Stomach smooth muscle (tissue), 2 donors: ENCODE data around the gene CDH4.

Experiments
- H3K27ac ChIP-seq: one replicate; pipeline ENCODE4 v1.7.0; 2013; ENCODE audit warnings: mild to moderate bottlenecking, low read length, inconsistent platforms
- H3K27me3 ChIP-seq, 2 donors: one replicate each; pipeline ENCODE4 v1.7.0; 2013; ENCODE audit warnings: low read length in 2 of 2; ENCODE audit not compliant: insufficient read depth in 2 of 2, control insufficient read depth in 1 of 2
- H3K36me3 ChIP-seq, 2 donors: one replicate each; pipeline ENCODE4 v1.7.0; 2013; ENCODE audit warnings: low read length in 2 of 2; ENCODE audit not compliant: control insufficient read depth in 2 of 2, insufficient read depth in 2 of 2
- H3K4me1 ChIP-seq: one replicate; pipeline ENCODE4 v1.7.0; 2013; ENCODE audit warnings: low read length; ENCODE audit not compliant: control insufficient read depth, insufficient read depth
- H3K4me3 ChIP-seq, 2 donors: one replicate each; pipeline ENCODE4 v1.7.0; 2013; ENCODE audit warnings: low read length in 2 of 2
- H3K9ac ChIP-seq, 2 donors: one replicate each; pipeline ENCODE4 v1.7.0; 2013; ENCODE audit warnings: low read length in 2 of 2, mild to moderate bottlenecking in 1 of 2
- H3K9me3 ChIP-seq, 2 donors: one replicate each; pipeline ENCODE4 v1.7.0; 2013; ENCODE audit warnings: low read length in 2 of 2; ENCODE audit not compliant: control insufficient read depth in 2 of 2
- donor health status: healthy.
- donor health status: Pancreatic carcinoma.

The CDH4 gene

GRCh38 chr20:61891476-61891875 is 639.4 kb downstream of the CDH4 start:
- Histone ChIP-seq H3K4me1 (no peaks in the 10 kb centered on the region), H3K27ac (no peak overlapping the region), H3K9ac (no peak overlapping the region), H3K4me3 (no peak overlapping the region), H3K36me3 (no peaks in the 10 kb centered on the region), H3K27me3 (peaks cover 6 to 9% of the 10 kb centered on the region in 2 donors), H3K9me3 (no peaks in the 10 kb centered on the region)

DNA sequence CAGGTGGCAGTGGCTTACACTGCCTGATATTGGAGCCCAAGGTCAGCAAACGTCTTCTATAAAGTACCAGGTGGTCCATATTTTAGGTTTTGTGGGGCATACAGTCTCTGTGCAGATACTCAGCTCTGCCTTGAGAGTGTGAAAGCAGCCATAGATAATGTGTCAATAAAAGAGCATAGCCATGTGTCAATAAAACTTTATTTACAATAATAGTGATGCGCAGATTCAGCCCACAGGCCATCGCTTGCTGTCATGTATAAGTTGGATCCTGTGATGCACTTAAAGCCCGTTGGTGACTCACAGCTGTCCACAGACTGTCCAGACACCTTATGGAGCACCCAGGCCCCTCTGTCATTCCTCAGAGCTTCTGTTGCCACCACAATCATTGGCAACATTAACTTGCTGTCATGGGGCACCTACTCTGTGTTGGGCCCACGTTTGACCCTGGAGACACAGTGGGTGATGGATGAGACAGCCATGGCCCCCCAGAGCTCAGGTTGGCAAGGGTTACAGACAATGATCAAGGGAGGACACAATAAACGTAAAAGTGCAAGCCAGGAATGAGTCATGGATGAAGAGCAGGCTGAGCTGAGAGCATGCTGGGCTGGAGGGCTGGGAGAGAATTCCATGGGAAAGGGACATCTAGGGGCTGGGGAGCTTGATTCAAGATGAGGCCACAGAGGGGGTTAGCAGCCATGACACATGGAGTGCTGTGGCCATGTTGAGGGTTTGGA is 640.0 kb downstream of the CDH4 start:
- Histone ChIP-seq H3K36me3 (no peaks in the 10 kb centered on the region), H3K9ac (no peak overlapping the region), H3K4me3 (no peak overlapping the region), H3K27ac (no peak overlapping the region), H3K4me1 (no peaks in the 10 kb centered on the region), H3K27me3 (peaks cover 6 to 9% of the 10 kb centered on the region in 2 donors), H3K9me3 (no peaks in the 10 kb centered on the region)

DNA sequence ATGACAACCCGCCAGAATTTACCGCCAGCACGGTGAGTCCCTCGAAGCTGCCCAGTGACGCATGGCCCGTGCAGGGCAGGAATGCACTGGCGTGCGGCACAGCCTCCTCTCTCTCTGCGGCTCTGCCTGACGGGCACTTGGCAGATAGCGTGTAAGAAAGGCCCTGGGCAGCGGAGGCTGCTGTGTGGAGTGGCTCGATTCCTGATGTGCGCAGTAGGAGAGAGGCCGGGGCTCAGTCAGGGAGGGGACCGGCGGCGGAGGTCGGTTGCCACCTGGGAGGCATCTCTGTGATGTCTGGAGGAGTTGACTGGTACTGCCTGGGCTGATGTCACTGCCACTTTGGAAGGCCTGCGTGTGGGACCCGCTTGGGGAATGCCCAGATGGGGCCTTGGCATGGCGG is 643.0 kb downstream of the CDH4 start:
- no peaks in the 10 kb centered on the region for H3K4me1 ChIP-seq
- no peak overlapping the region for H3K4me3 ChIP-seq
- H3K9me3 ChIP-seq = no peaks in the 10 kb centered on the region
- H3K27ac ChIP-seq = no peak overlapping the region
- no peak overlapping the region for H3K9ac ChIP-seq
- peaks cover 0 to 8% of the 10 kb centered on the region in 2 donors for H3K27me3 ChIP-seq
- H3K36me3 ChIP-seq = no peaks in the 10 kb centered on the region

- H3K9me3 ChIP-seq = no peaks in the 10 kb centered on the region
- H3K4me3 ChIP-seq = no peak overlapping the region
- H3K27ac ChIP-seq = no peak overlapping the region
- no peaks in the 10 kb centered on the region for H3K36me3 ChIP-seq
- H3K27me3 ChIP-seq = peaks cover 0 to 8% of the 10 kb centered on the region in 2 donors
- H3K9ac ChIP-seq = no peak overlapping the region
- H3K4me1 ChIP-seq = no peaks in the 10 kb centered on the region
Measured at GRCh38 chr20:61895686-61896057, 643.6 kb downstream of the CDH4 start.

- no peak overlapping the region for H3K27ac ChIP-seq
- peaks cover 0 to 8% of the 10 kb centered on the region in 2 donors for H3K27me3 ChIP-seq
- no peaks in the 10 kb centered on the region for H3K9me3 ChIP-seq
- no peak overlapping the region for H3K9ac ChIP-seq
- no peaks in the 10 kb centered on the region for H3K36me3 ChIP-seq
- no peak overlapping the region for H3K4me3 ChIP-seq
- no peaks in the 10 kb centered on the region for H3K4me1 ChIP-seq
Measured at GRCh38 chr20:61896058-61896961, 644.2 kb downstream of the CDH4 start.

GRCh38 chr20:61897401-61898295 is 645.6 kb downstream of the CDH4 start:
- H3K4me3 ChIP-seq = no peak overlapping the region
- no peaks in the 10 kb centered on the region for H3K4me1 ChIP-seq
- H3K36me3 ChIP-seq = no peaks in the 10 kb centered on the region
- peaks cover 2 to 5% of the 10 kb centered on the region in 2 donors for H3K27me3 ChIP-seq
- no peak overlapping the region for H3K27ac ChIP-seq
- H3K9me3 ChIP-seq = no peaks in the 10 kb centered on the region
- H3K9ac ChIP-seq = no peak overlapping the region

DNA sequence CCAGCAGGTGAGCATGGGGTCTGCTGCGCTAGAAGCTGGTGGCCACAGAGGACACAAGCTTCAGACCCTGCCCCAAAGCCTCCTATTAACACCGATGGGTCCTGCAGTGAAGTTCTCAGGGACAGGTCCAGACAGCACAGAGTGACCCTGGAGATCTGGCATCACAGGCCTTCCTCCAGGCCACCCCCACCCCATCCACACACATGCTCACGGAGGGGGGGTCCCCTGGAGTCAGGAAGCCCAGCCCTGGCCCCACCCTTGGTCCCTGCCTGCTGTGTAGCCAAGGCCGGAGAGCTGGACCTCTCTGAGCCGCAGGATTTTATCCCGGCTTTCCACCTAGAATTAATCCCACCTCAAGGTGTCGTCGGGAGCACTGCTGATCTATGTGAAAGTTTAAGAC is 646.3 kb downstream of the CDH4 start:
- H3K9me3 ChIP-seq = no peaks in the 10 kb centered on the region
- H3K4me1 ChIP-seq = no peaks in the 10 kb centered on the region
- H3K27ac ChIP-seq = no peak overlapping the region
- no peaks in the 10 kb centered on the region for H3K36me3 ChIP-seq
- H3K27me3 ChIP-seq = peaks cover 2 to 5% of the 10 kb centered on the region in 2 donors
- H3K9ac ChIP-seq = no peak overlapping the region
- H3K4me3 ChIP-seq = no peak overlapping the region

DNA sequence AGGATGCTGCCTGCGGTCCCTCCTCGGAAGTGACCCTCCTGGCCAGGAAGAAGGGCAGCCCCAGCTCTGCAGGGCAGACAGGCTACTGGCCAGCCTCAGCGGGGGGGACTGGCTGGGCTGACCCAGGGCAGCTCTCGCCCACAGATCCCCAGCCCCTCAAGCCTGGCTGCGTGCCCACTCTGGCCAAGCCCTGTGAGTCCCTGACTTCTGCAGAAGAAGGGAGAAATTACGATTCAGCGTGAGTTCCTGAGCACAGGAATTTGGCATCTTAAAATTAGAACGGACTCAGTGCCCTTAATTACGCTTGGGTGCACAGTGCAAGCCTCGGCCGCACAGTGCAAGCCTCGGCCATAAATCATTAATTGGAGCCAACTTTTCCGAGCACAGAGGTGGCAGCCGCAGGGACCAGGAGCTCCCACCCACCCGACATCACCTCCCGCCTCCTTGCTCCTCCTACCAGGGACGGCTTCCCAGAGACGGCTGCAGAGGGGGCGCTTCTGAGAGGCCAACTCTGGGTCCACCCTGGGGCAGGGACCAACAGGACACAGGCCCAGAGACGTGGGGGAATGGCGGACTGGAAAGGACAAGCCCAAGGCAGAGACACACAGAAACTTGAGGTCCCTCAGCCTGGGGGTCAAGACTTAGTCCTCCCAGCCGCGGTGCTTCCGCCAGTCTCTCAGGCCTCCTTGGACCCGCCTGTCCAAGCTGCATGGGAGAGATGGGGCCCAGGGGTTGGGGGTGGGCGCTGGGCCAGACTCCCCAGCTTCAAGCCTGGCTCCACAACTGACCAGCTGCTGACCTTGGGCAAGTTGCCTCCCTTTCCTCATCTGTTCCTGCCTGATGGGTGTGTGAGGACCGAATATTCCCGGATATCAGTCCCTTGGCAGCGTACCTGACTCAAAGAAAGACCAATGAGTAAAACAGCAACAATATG is 648.2 kb downstream of the CDH4 start:
- no peaks in the 10 kb centered on the region for H3K4me1 ChIP-seq
- H3K27ac ChIP-seq = no peak overlapping the region
- peaks cover 2 to 8% of the 10 kb centered on the region in 2 donors for H3K27me3 ChIP-seq
- no peak overlapping the region for H3K9ac ChIP-seq
- H3K36me3 ChIP-seq = no peaks in the 10 kb centered on the region
- H3K9me3 ChIP-seq = no peaks in the 10 kb centered on the region
- H3K4me3 ChIP-seq = no peak overlapping the region

DNA sequence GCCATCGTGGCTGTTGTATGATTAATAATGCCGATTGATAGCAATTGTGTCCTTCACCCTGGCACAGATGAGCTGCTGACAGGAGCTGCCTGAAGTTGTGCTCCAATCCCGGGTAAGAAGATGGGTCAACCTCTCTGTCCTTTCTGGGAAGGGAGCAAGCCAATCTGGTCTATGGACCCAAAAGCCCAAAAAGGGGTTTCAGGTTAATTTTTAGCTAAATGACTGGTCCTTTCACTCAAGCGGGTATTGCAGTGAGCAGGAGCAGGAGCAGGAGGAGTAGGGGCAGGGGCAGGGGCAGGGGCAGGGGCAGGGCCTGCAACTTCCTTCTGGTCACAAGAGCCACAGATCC is 648.9 kb downstream of the CDH4 start:
- Histone ChIP-seq H3K27me3 (peaks cover 2 to 5% of the 10 kb centered on the region in 2 donors), H3K4me1 (no peaks in the 10 kb centered on the region), H3K9ac (no peak overlapping the region), H3K4me3 (no peak overlapping the region), H3K9me3 (no peaks in the 10 kb centered on the region), H3K27ac (no peak overlapping the region), H3K36me3 (no peaks in the 10 kb centered on the region)
